Measurements from ENCODE around the gene LDLRAD3.
"Not testable (repeated sequence)": the region's sequence is repeated elsewhere in the genome, so short reads cannot be mapped to it uniquely, and the experiment has no call there.

LDLRAD3 gene

DNA sequence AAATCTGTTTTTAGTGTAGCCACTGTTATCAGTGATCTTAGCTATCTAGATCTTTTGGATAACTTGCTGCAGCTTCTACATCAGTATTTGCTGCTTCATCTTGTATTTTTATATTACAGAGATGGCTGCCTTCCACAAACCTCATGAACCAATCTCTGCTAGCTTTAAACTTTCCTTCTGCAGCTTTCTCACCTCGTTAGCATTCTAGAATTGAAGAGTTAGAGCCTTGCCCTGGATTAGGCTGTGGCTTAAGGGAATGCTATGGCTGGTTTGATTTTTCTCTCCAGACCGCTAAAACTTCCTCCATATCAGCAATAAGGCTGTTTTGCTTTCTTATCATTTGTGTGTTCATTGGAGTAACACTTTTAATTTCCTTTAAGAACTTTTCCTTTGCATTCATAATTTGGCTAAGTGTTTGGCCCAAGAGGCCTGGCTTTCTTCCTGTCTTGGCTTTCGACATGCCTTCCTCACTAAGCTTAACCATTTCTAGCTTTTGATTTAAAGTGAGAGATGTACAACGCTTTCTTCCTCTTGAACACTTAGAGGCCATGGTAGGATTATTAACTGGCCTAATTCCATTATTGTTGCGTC is 51.9 kb downstream of the LDLRAD3 start:
- no peak for DNase-seq

- no peak for DNase-seq
Measured at GRCh38 chr11:35997902-35998520, 54.1 kb downstream of the LDLRAD3 start.

GRCh38 chr11:35998634-35999033 is 54.8 kb downstream of the LDLRAD3 start:
- DNase-seq = no peak

DNA sequence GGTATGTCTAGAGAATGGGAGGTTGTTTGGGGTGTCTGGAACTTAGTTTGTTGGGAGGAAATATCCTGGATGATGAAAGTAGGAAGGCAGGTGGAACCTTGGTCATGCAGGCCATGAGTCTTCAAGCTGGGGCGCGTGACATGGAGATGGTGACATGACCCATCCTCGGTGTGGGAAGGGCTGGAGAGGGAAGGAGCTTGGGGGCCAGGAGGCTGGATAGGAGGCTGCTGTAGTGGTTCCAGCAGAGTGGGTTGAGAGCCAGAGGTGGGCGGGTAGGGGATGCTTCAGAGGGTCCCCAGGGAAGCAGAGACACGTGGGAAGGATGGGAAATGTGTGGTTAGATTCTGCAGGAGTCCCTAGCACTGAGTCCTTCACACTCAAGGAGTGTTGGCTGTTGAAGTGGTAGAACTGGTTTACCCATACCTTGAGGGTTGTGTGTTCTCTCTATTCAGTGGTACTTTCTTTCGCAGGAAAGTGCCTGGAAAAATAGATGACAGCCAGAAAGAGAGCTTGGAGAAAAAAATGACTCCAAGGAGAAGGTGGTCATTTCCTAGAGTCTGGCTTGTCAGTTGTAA is 56.8 kb downstream of the LDLRAD3 start:
- no peak for DNase-seq

DNA sequence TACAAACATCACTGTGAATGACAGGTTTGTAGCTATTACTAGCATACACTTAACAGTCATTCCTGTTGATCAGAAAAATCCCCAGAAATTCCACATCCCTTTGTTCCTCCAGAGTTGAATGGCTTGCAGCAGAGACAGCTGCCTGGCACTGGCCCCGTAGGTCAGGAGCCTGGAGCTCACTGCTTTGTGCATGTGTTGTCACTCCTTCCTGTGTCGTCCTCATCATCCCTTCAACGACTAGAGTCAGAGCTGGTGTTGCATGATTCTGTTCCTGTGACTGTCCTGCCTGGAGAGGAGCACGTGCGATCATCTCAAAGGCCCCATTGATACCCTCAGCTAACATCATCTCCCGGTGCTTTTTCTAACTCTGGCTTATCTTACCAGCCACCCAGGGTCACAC is 58.3 kb downstream of the LDLRAD3 start:
- DNase-seq = no peak

GRCh38 chr11:36002796-36003195 is 58.9 kb downstream of the LDLRAD3 start:
- DNase-seq = no peak

- DNase-seq = no peak
Measured at GRCh38 chr11:36006556-36006955, 62.7 kb downstream of the LDLRAD3 start.

GRCh38 chr11:36007127-36007655 is 63.3 kb downstream of the LDLRAD3 start:
- no peak for DNase-seq

DNA sequence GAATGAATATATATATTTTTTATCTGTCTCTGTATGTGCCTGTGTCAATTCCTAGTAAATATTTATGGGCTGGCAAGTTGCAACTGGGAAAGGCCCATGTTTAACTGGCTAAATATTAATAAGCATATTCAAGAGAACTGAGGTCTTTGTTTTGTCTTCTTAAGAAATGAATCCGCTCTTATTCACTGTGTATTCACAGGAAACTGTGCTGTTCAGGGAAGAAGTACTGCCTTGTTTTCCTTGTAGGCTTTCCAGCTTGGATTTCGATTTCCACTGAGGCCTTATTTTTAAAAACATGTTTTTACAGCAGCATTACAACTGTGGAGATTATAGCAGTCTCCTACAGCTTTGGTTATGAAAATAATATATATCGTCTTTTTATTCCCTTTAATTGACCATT is 64.7 kb downstream of the LDLRAD3 start:
- DNase-seq = no peak

- DNase-seq = no peak
Measured at GRCh38 chr11:36009473-36009872, 65.6 kb downstream of the LDLRAD3 start.

GRCh38 chr11:36010010-36010740 is 66.3 kb downstream of the LDLRAD3 start:
- no peak for DNase-seq

DNA sequence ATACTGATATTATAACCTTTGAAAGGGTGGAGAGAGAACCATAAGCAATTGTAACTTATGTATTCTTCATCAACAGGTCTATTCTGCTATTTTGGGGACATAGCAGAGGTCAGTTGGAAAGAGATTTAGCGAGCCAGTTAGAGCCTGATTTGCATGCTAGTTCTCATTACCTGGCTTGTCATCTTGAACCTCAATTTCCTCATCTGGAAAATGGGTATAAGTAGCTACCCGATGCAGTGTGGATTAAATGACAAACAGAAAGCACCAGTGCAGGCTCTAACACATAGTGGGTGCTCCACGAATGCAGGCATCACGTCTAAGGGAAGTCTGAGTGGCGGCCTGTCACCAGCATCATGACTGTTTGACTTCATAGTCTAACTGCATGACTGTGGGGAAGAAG is 67.7 kb downstream of the LDLRAD3 start:
- no peak for DNase-seq

GRCh38 chr11:36012455-36012854 is 68.6 kb downstream of the LDLRAD3 start:
- no peak for DNase-seq

DNA sequence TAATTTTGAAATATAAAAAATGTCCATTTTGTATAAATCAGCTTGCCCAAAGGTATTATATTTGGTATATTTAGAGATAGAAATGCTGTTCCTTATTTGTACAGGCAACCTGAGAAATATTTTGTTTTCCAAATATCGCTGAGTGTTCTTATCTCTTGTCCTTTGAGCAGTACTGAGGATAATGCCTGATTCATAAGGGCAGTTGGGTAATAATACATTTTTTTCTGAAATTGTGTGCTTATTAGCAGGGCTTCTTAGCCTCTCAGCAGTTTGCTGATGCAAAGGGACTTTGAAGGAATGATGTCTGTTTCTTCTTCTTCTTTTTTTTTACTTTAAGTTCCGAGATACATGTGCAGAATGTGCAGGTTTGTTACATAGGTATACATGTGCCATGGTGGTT is 69.1 kb downstream of the LDLRAD3 start:
- no peak for DNase-seq

DNA sequence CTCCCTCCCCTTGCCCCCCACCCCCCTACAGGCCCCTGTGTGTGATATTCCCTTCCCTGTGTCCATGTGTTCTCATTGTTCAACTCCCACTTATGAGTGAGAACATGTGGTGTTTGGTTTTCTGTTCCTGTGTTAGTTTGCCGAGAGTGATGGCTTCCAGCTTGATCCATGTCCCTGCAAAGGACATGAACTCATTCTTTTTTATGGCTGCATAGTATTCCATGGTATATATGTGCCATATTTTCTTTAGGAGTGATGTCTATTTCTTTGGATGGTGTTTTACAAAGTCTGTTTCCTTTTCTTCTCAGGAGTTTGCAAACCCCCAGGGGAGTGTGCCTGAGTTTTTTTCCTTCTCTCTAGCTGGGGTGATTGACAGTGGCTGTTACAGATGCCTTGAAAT is 69.6 kb downstream of the LDLRAD3 start:
- DNase-seq = not testable (repeated sequence)

GRCh38 chr11:36013950-36014897 is 70.4 kb downstream of the LDLRAD3 start:
- peak; percentile 34 for DNase-seq

DNA sequence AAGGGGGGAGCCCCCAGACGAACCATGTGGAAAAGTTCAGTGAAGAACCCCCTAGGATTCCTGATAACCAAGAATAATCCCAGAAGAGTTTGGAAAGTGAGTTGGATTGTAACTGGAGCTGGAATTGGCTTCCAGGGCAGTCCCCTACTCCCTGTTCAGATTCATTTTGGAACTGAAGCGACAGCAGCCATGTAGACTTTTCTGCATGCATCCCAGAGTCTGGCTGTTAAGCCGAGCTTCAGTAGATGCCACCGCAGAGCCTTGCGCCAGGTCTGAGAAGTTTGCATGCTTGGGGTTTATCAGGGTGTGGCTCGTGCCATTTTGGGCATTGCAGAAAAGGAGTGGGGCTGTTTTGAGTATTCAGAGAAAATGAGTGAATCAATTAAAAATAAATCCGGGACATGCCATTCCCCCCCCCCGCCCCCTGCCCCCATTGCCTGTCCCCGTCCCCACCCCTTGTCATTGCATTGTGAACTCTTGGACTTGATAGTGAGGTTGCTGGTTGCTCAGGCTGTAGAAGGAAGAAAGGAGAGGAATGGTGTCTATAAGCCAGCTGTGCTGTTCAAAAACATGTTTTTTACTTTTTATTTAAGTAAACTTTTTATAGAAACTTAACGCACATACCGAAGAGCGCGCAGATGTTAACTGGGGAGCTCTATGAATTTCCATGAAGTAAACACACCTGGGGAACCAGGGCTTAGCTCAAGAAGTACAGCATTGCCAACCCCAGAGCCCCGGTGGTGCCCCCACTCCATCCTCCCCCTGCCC is 71.2 kb downstream of the LDLRAD3 start:
- DNase-seq = no peak

- DNase-seq = no peak
Measured at GRCh38 chr11:36015799-36016198, 71.9 kb downstream of the LDLRAD3 start.

- no peak for DNase-seq
Measured at GRCh38 chr11:36016263-36016662, 72.4 kb downstream of the LDLRAD3 start.

- DNase-seq = no peak
Measured at GRCh38 chr11:36016709-36017108, 72.8 kb downstream of the LDLRAD3 start.

DNA sequence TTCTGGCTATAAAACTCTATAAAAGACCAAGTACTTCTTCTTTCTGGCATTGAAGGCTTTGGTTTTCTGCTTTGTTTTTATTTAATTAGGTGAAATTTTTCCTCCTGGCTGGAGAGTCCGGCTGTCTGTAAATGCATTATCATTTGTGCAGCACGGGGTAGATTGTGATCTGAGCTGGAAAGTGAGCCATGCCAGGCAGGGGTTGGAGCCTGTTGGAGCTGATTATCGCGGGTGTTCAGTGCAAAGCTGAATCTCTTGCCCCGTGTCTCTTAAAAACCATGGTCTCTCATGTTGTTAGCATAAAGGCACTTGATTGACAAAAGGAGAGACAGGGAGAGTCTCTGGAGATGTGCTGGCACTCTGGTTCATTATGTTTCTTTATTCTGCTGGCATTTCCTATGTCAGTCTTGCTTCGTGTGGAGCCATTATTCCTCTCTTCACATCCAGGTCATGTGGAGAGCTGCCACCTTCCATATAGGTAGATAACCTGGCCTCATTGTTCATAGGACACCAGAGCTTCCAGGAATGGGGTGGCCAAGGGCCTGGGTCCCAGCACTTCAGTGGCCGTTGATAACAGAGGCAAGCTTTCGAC is 75.2 kb downstream of the LDLRAD3 start:
- peak; percentile 45 for DNase-seq

All from OCI-M1 (cell line).